Heart left ventricle (tissue), 16 donors: ENCODE results near the gene AKAP6. TPM values are rescaled to one million over a fixed set of nuclear protein-coding genes. Genes with fewer than 3 reads are reported as not detected.

Source experiments
- ATAC-seq, 4 donors: fragments of 200-7000 bp; cut with Tn5 transposase; one replicate each; pipeline ENCODE4 v1.9.1; 2020 to 2022; ENCODE audit warnings: moderate library complexity in 4 of 4, mild to moderate bottlenecking in 3 of 4, moderate number of reproducible peaks in 1 of 4
- DNase-seq, 5 donors: peaks; one replicate each; pipeline ENCODE4 v3.0.0-alpha.2; 2020
- H3K27ac ChIP-seq, 12 donors: fragments of 200-600 bp; sonication (generic) in 4 of 12; one replicate each; pipeline versions ENCODE4 v1.5.0 to v1.8.0; 2016 to 2022; ENCODE audit warnings: mild to moderate bottlenecking in 2 of 12
- H3K27me3 ChIP-seq, 9 donors: fragments of 200-600 bp; sonication (generic) in 2 of 9; one replicate each; pipeline versions ENCODE4 v1.5.1 to v1.8.0; 2016 to 2022; ENCODE audit warnings: mild to moderate bottlenecking in 3 of 9
- H3K36me3 ChIP-seq, 9 donors: fragments of 200-600 bp; sonication (generic) in 2 of 9; one replicate each; pipeline versions ENCODE4 v1.5.0 to v1.8.0; 2018 to 2022; ENCODE audit warnings: mild to moderate bottlenecking in 2 of 9
- H3K4me1 ChIP-seq, 12 donors: fragments of 200-600 bp; sonication (generic) in 4 of 12; one replicate each; pipeline versions ENCODE4 v1.5.0 to v1.8.0; 2016 to 2022; ENCODE audit warnings: mild to moderate bottlenecking in 3 of 12
- H3K4me3 ChIP-seq, 12 donors: fragments of 200-600 bp; sonication (generic) in 4 of 12; one replicate each; pipeline versions ENCODE4 v1.5.0 to v1.8.0; 2017 to 2022; ENCODE audit warnings: mild to moderate bottlenecking in 9 of 12, moderate library complexity in 4 of 12
- H3K9me3 ChIP-seq, 12 donors: fragments of 200-600 bp; sonication (generic) in 4 of 12; one replicate each; pipeline versions ENCODE4 v1.5.0 to v1.8.0; 2016 to 2022; ENCODE audit warnings: mild to moderate bottlenecking in 1 of 12
- CTCF ChIP-seq, 12 donors: fragments of 200-600 bp; sonication (generic) in 4 of 12; IDR thresholded peaks; one replicate each; pipeline versions ENCODE4 v1.5.0 to v1.8.0; 2018 to 2022; ENCODE audit warnings: antibody characterized with exemption in 12 of 12, mild to moderate bottlenecking in 5 of 12
- POLR2A ChIP-seq, 2 donors: fragments of 450-650 bp; IDR thresholded peaks; one replicate each; pipeline ENCODE4 v1.6.1; 2017; ENCODE audit warnings: antibody characterized with exemption in 2 of 2, mild to moderate bottlenecking in 2 of 2, moderate library complexity in 2 of 2
- WGBS, 4 donors: extraction: QIAGEN DNeasy Blood & Tissue Kit in 2 of 4; methylation state at CpG; one replicate each; pipeline versions ENCODE4 v1.1.5 to v1.1.7; 2013 to 2018; 5-methylcytosine and 5-hydroxymethylcytosine counted together
- intact Hi-C, 10 donors: fragments of 100-400 bp; cut with DNase I; formaldehyde crosslinking; loops; one replicate each; pipeline versions ENCODE4 v1.11.1 to v1.14.2; 2022
- polyA plus RNA-seq, 2 donors: library from polyadenylated mRNA; stranded (reverse); fragments of 200-250 nt; gene quantifications; one replicate each; pipeline ENCODE4 v1.2.3, GENCODE V29; 2013
- total RNA-seq, 9 donors: library from RNA; depleted of rRNA in 2 of 9; stranded (reverse); fragments of >200 nt in 2 of 9; fragmentation: NEBNext Ultra II Directional in 3 of 9; extraction: Animal tissue kit (Norgen Biotek cat#: 25700) in 3 of 9; gene quantifications; one replicate each; pipeline versions ENCODE4 v1.1.0 to v1.2.4, GENCODE V29; 2016 to 2023
- donor health status: ischemic (EF 13 %, LVEDD 7.1; RV severe dilation, severe dysfunction).
- donor health status: healthy with polysubstance abuse.
- donor health status: DM: no; HTN: yes; CAD: no.
- donor health status: DM: no; HTN: no; CAD: no.
- donor health status: ischemic (EF 25% LVEDD 6.9; RV normal size, moderate dysfunction).
- donor health status: ischemic (EF 25% LVEDD 5.7; RV mildly dilated, moderate dysfunction).
- donor health status: healthy.
- donor health status: DM: yes; HTN: yes; CAD: no.
- donor health status: ischemic (EF 35%, LVEDD 5.7; RV mildly dilated, moderate dysfunction).
- donor health status: nonischemic (EF 11% LVEDD 7.7; RV severe dilation, severe dysfunction).
- donor health status: DM: yes; HTN: yes; CAD: no.
- donor health status: PGD.
- donor health status: ischemic (EF 29% LVEDD 5.4; RV normal size, mild dysfunction).
- donor health status: nonischemic (EF 23%, LVEDD 6.1; RV moderate dilation, normal function).

The AKAP6 gene
- total and polyA plus RNA-seq, 11 donors, result 20.4 to 303 (median 206) TPM

- DNase-seq, result no peak
- Histone ChIP-seq H3K27ac (no peak overlapping the region), H3K4me3 (no peak overlapping the region), H3K27me3 (no peaks in the 10 kb centered on the region), H3K36me3 (no peaks in the 10 kb centered on the region), H3K4me1 (peaks cover 0 to 8% (median 1%) of the 10 kb centered on the region in 12 donors), H3K9me3 (no peaks in the 10 kb centered on the region)
- ATAC-seq, result no peak
- TF ChIP-seq CTCF (IDR thresholded peaks at IDR 0.05) (no peak), POLR2A (IDR thresholded peaks at IDR 0.05) (no peak)
- 92 to 96% (median 95%) methylated on average over 3 of the region's 3 CpGs for WGBS, 4 donors
- intact Hi-C loops, result no loop called here
These were observed 22.5 kb upstream of the AKAP6 start for GRCh38 chr14:32306549-32306948.

DNA sequence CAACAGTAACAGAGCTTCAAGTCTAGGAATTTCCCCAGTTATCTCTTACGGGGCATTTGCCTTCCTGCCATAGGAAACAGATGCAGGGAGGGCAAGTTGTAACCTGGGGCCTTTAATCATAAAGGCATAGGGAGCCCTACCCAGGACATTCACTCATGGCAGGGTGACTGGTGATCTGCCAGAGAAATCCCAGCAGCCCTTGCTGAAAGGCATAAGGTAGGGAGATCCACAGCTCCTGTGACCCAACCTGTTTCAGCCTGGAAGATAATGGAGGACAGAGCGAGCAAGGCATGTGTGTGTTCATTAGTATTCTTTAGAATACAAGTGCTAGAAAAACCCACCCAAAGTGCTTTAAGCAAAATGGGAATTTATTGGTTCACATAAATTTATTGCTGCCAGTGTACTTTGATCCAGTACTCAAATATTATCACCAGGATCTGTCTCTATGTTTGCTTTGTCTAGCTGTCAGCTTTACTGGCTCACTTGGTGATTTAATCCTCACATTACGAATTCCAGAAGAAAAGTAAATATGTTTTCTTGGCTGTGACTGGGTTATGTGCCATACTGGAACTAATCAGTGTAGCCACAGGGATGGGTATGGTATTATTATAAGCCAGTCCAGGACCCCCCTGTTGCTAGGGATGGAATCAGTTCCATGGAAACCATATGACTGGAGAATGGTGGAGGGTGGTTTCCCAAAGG lies 21.1 kb upstream of the AKAP6 start:
- TF ChIP-seq POLR2A (IDR thresholded peaks at IDR 0.05), result no peak
- TF ChIP-seq CTCF (IDR thresholded peaks at IDR 0.05), result no peak
- ATAC-seq (no peak), DNase-seq (no peak)
- 61 to 80% (median 75%) methylated on average over 3 of the region's 3 CpGs for WGBS, 4 donors
- Histone ChIP-seq H3K27me3 (no peaks in the 10 kb centered on the region), H3K27ac (no peak overlapping the region), H3K4me1 (peaks cover 0 to 15% (median 2%) of the 10 kb centered on the region in 12 donors), H3K36me3 (no peaks in the 10 kb centered on the region), H3K4me3 (no peak overlapping the region), H3K9me3 (no peaks in the 10 kb centered on the region)
- intact Hi-C loops, result no loop called here

- TF ChIP-seq POLR2A (IDR thresholded peaks at IDR 0.05), result no peak
- TF ChIP-seq CTCF (IDR thresholded peaks at IDR 0.05), result no peak
- intact Hi-C loops, result no loop called here
- no peaks in the 10 kb centered on the region for H3K9me3 ChIP-seq
- H3K27ac ChIP-seq, result no peak overlapping the region
- no peak overlapping the region for H3K4me3 ChIP-seq
- H3K4me1 ChIP-seq, result peaks cover 0 to 15% (median 2%) of the 10 kb centered on the region in 12 donors
- DNase-seq (no peak), ATAC-seq (no peak)
- H3K27me3 ChIP-seq, result no peaks in the 10 kb centered on the region
- no peaks in the 10 kb centered on the region for H3K36me3 ChIP-seq
These were observed 18.2 kb upstream of the AKAP6 start for GRCh38 chr14:32310876-32311275.

DNA sequence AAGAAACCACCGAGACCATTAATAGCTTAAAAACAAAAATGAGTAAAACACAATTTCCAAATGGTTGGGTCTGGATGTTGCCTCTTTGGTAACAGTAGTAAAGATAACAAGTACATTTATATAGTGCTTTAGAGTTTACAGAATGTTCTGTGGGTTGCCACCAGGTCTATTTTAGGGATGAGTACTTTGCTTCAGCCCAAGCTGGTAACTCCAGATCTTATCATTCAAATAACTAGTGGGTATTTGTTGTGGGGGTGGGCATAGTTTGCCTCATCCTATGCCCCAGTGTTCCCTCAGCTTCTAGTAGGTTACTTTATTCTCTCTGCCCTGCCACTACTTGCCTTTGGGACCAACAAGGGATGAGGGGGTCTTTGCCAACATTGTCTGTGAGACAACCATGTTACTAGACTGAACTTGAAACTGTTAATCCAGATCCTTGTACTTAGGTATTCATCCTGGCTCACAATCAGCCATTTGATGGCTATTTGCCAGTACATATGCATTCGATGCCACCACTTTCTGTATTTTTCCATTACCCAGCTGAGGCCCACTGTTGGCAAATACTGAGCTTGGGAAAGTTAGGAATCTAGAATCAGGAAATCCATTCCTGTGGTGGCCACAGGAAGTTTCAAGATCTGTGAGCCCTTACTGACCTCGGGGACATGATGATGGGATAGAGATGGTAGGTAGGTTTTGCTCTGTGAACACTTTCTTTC lies 17.6 kb upstream of the AKAP6 start:
- peaks cover 0 to 15% (median 2%) of the 10 kb centered on the region in 12 donors for H3K4me1 ChIP-seq
- H3K36me3 ChIP-seq, result no peaks in the 10 kb centered on the region
- peak; percentile 52 to 69 (median 56) for ATAC-seq
- H3K27ac ChIP-seq, result no peak overlapping the region
- 62 to 69% (median 65%) methylated on average over 3 of the region's 3 CpGs for WGBS, 4 donors
- TF ChIP-seq POLR2A (IDR thresholded peaks at IDR 0.05), result no peak
- TF ChIP-seq CTCF (IDR thresholded peaks at IDR 0.05), result no peak
- DNase-seq, result no peak
- no peaks in the 10 kb centered on the region for H3K9me3 ChIP-seq
- intact Hi-C loops, result no loop called here
- no peaks in the 10 kb centered on the region for H3K27me3 ChIP-seq
- no peak overlapping the region for H3K4me3 ChIP-seq
